B cell (primary cell): ENCODE data around the gene ULBP2. TPM values are rescaled to one million over a fixed set of nuclear protein-coding genes. Genes with fewer than 3 reads are reported as not detected.
"Not testable (repeated sequence)": the region's sequence is repeated elsewhere in the genome, so short reads cannot be mapped to it uniquely, and the experiment has no call there.

ENCODE experiments used
- ATAC-seq: fragments of 200-7000 bp; cut with Tn5 transposase; one replicate; pipeline ENCODE4 v1.10.0; 2021; ENCODE audit warnings: low read depth, mild to moderate bottlenecking, moderate number of reproducible peaks, moderate library complexity
- CTCF ChIA-PET: fragments of 350-600 bp; sonication (Branson Sonifier 250); formaldehyde crosslinking; loops from one replicate; lab custom pipeline; 2021; ENCODE audit warnings: antibody characterized with exemption, inconsistent platforms; lab: Charles Lee
- POLR2A ChIA-PET: fragments of 350-600 bp; sonication (Branson Sonifier 250); formaldehyde crosslinking; loops from one replicate; lab custom pipeline; 2021; ENCODE audit warnings: antibody characterized with exemption; lab: Charles Lee
- DNase-seq: peaks from one replicate; pipeline ENCODE4 v3.0.0; 2013
- H2AFZ ChIP-seq: 2 replicates; pipeline ENCODE4 v1.6.1; 2012; ENCODE audit warnings: mild to moderate bottlenecking, low read depth, low read length; ENCODE audit not compliant: insufficient read depth, poor library complexity, severe bottlenecking
- H3K27ac ChIP-seq, 2 donors: 1 replicate in 1 of 2; 2 replicates in 1 of 2; pipeline ENCODE4 v1.5.1; 2012 to 2013; ENCODE audit warnings: low read length in 2 of 2, mild to moderate bottlenecking in 2 of 2, moderate library complexity in 1 of 2
- H3K27me3 ChIP-seq, 4 experiments: fragments of 200-600 bp in 1 of 4; sonication (generic) in 1 of 4; replicated peaks in 1 of 4; 1 replicate in 2 of 4; 2 replicates in 2 of 4; pipeline versions ENCODE4 v1.6.1 to v1.7.0; 2013 to 2016; ENCODE audit warnings: low read length in 3 of 4, mild to moderate bottlenecking in 2 of 4, mixed read lengths in 1 of 4, moderate library complexity in 1 of 4; ENCODE audit not compliant: insufficient read depth in 4 of 4, control insufficient read depth in 3 of 4; ENCODE audit errors: control extremely low read depth in 1 of 4
- H3K36me3 ChIP-seq, 2 experiments: replicated peaks in 1 of 2; 1 replicate in 1 of 2; 2 replicates in 1 of 2; pipeline versions ENCODE4 v1.6.1 to v1.7.1; 2013; ENCODE audit warnings: low read length in 1 of 2; ENCODE audit not compliant: insufficient read depth in 2 of 2, control insufficient read depth in 1 of 2; ENCODE audit errors: control extremely low read depth in 1 of 2, extremely low read depth in 1 of 2
- H3K4me1 ChIP-seq, 2 donors: fragments of 200-600 bp in 1 of 2; sonication (generic) in 1 of 2; 1 replicate in 1 of 2; 2 replicates in 1 of 2; pipeline versions ENCODE4 v1.5.1 to v1.6.1; 2013 to 2017; ENCODE audit warnings: low read length in 2 of 2; ENCODE audit not compliant: control insufficient read depth in 2 of 2, insufficient read depth in 2 of 2
- H3K4me2 ChIP-seq: replicated peaks from 2 replicates; pipeline ENCODE3; 2012; ENCODE audit warnings: mild to moderate bottlenecking, low read depth, low read length; ENCODE audit not compliant: poor library complexity, severe bottlenecking
- H3K4me3 ChIP-seq, 5 experiments: fragments of 200-600 bp in 1 of 5; sonication (generic) in 1 of 5; 1 replicate in 3 of 5; 2 replicates in 2 of 5; pipeline versions ENCODE4 v1.5.1 to v1.7.0; 2011 to 2016; ENCODE audit warnings: low read length in 4 of 5, mild to moderate bottlenecking in 4 of 5, low read depth in 2 of 5, control low read depth in 1 of 5, moderate library complexity in 1 of 5; ENCODE audit not compliant: insufficient read depth in 1 of 5; ENCODE audit errors: control extremely low read depth in 1 of 5, extremely low read depth in 1 of 5
- H3K79me2 ChIP-seq: fragments of 200-600 bp; sonication (generic); one replicate; pipeline ENCODE4 v1.6.0; 2016; ENCODE audit warnings: low read length; ENCODE audit not compliant: control insufficient read depth, insufficient read depth
- H3K9ac ChIP-seq: fragments of 200-600 bp; sonication (generic); 2 replicates; pipeline ENCODE4 v1.6.1; 2017; ENCODE audit warnings: mild to moderate bottlenecking, low read length, moderate library complexity
- H3K9me3 ChIP-seq, 3 donors: one replicate each; pipeline versions ENCODE4 v1.6.1 to v1.7.1; 2013; ENCODE audit warnings: low read length in 2 of 3; ENCODE audit not compliant: control insufficient read depth in 2 of 3, insufficient read depth in 1 of 3; ENCODE audit errors: control extremely low read depth in 1 of 3
- H4K20me1 ChIP-seq: 2 replicates; pipeline ENCODE4 v1.6.0; 2012; ENCODE audit warnings: mild to moderate bottlenecking, low read length; ENCODE audit not compliant: insufficient read depth, control insufficient read depth, poor library complexity, severe bottlenecking
- H3K27ac Mint-ChIP-seq: one replicate; pipeline ENCODE4 v1.8.0; 2021; ENCODE audit warnings: mixed read lengths
- H3K27me3 Mint-ChIP-seq: one replicate; pipeline ENCODE4 v1.8.0; 2021; ENCODE audit warnings: mixed read lengths
- H3K4me1 Mint-ChIP-seq: one replicate; pipeline ENCODE4 v1.8.0; 2021; ENCODE audit warnings: mixed read lengths
- H3K4me3 Mint-ChIP-seq: one replicate; pipeline ENCODE4 v1.8.0; 2021; ENCODE audit warnings: mixed read lengths
- H3K9me3 Mint-ChIP-seq: one replicate; pipeline ENCODE4 v1.8.0; 2022; ENCODE audit warnings: mixed read lengths; ENCODE audit not compliant: insufficient read depth
- EZH2 ChIP-seq: IDR thresholded peaks from 2 replicates; pipeline ENCODE4 v1.6.1; 2012; ENCODE audit warnings: borderline replicate concordance, low read depth, mild to moderate bottlenecking, moderate library complexity, low read length; ENCODE audit not compliant: insufficient read depth, poor library complexity, severe bottlenecking
- WGBS: methylation state at CpG from one replicate; pipeline ENCODE4 v1.1.5; 2013; ENCODE audit warnings: missing lambda C conversion rate; ENCODE audit not compliant: insufficient coverage; 5-methylcytosine and 5-hydroxymethylcytosine counted together
- intact Hi-C: fragments of 100-400 bp; cut with micrococcal nuclease; formaldehyde crosslinking; loops from one replicate; pipeline ENCODE4 v1.10.0; 2022
- polyA plus RNA-seq: library from polyadenylated mRNA; depleted of rRNA; stranded (reverse); fragments of >200 nt; gene quantifications from 2 replicates; pipeline ENCODE4 v1.2.3, GENCODE V29; 2012
- total RNA-seq, 2 donors: library from RNA; stranded (reverse); fragments of 120-200 nt in 1 of 2; gene quantifications; 1 replicate in 1 of 2; 2 replicates in 1 of 2; pipeline versions ENCODE4 v1.2.3 to v1.2.4, GENCODE V29; 2013 to 2022

Gene ULBP2
- total and polyA plus RNA-seq, 2 donors (not counting 1 experiment from before 2014, with no cell fraction given): 0.31 TPM; not detected in 1

DNA sequence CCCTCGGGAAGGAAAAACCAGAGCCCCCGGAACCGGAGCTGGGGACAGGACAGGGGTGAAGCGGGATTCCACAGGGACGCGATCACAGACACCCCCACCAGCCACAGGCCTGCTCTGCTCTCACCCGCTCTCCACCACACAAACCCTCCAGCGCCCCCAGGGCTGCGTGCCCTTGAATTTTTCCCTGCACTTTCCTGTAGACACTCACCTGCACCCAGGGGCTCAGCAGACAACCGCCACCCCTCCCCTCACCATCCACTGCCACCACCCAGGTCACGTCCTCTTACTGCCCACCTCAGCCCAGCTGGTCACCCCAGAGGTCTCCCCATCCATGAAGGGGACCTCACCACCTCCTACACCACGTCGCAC, 631 bp downstream of the ULBP2 start:
- Histone ChIP-seq H3K27me3 (peaks cover 2 to 56% (median 35%) of the 10 kb centered on the region in 4 experiments), H3K79me2 (no peaks in the 10 kb centered on the region), H3K4me1 (peaks cover 43 to 44% of the 10 kb centered on the region in 2 donors), H3K9me3 (peaks cover 0 to 33% (median 0%) of the 10 kb centered on the region in 3 donors), H4K20me1 (no peaks in the 10 kb centered on the region), H3K4me2 (peak overlapping the region; percentile 98), H3K36me3 (no peaks in the 10 kb centered on the region), H3K9ac (peak overlapping the region; percentile 74), H2AFZ (peak overlapping the region; percentile 72), H3K27ac (no peak overlapping the region), H3K4me3 (peak overlapping the region in 4 of 5 experiments; percentile 38 to 72 (median 52))
- Mint-ChIP-seq H3K4me3 (peak overlapping the region; percentile 95), H3K4me1 (peaks cover 41% of the 10 kb centered on the region), H3K27ac (peak overlapping the region; percentile 69), H3K9me3 (no peaks in the 10 kb centered on the region), H3K27me3 (peaks cover 50% of the 10 kb centered on the region)
- WGBS: 16% methylated on average over 10 of the region's 13 CpGs
- no peak for ATAC-seq
- ChIA-PET CTCF (no interaction called here), POLR2A (no interaction called here)
- no peak for TF ChIP-seq EZH2
- intact Hi-C loops: no loop called here
- DNase-seq: no peak

DNA sequence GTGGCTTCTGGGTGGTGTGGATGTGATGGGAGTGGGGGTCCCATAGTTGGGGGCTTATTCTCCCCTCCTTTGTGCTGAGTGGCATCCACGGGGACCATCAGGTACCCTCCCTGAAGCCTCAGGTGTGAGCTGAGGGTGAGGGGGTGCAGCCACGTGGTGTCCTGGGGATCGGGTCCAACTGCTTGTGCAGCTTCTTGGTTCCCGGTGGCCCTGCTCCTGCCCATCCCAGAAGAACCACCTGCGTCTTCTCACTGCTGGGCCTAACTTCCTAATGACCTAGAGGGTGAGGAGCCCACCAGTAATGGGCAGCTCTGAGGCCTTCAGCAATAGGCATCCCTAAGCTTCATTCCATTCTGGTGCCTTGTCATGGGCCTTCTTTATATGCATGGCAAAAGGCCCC, 1.5 kb downstream of the ULBP2 start:
- H3K27ac ChIP-seq, DNase-seq, H3K79me2 ChIP-seq, H3K36me3 ChIP-seq, H2AFZ ChIP-seq, H3K4me2 ChIP-seq, H3K9me3 Mint-ChIP-seq, CTCF ChIA-PET, intact Hi-C loops, POLR2A ChIA-PET, H3K4me3 ChIP-seq, ATAC-seq, H4K20me1 ChIP-seq, H3K9ac ChIP-seq: not testable (repeated sequence)
- H3K4me3 Mint-ChIP-seq: peak overlapping the region; percentile 95
- H3K27ac Mint-ChIP-seq: peak overlapping the region; percentile 20
- H3K4me1 ChIP-seq: peaks cover 38 to 39% of the 10 kb centered on the region in 2 donors
- H3K27me3 Mint-ChIP-seq: peaks cover 54% of the 10 kb centered on the region
- H3K4me1 Mint-ChIP-seq: peaks cover 35% of the 10 kb centered on the region
- 65% methylated on average over 4 of the region's 5 CpGs for WGBS
- H3K9me3 ChIP-seq: peaks cover 0 to 29% (median 0%) of the 10 kb centered on the region in 3 donors
- H3K27me3 ChIP-seq: peaks cover 2 to 55% (median 32%) of the 10 kb centered on the region in 4 experiments

DNA sequence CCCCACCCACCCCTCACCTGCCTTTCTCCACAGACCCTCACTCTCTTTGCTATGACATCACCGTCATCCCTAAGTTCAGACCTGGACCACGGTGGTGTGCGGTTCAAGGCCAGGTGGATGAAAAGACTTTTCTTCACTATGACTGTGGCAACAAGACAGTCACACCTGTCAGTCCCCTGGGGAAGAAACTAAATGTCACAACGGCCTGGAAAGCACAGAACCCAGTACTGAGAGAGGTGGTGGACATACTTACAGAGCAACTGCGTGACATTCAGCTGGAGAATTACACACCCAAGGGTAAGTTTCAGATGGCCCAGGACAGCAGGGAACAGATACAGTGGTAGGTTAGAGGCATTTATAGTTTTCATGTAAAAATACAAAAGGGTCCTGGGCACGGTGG, 3.5 kb downstream of the ULBP2 start:
- H3K4me3 ChIP-seq, H3K36me3 ChIP-seq, H3K9ac ChIP-seq, H3K4me3 Mint-ChIP-seq, H2AFZ ChIP-seq, CTCF ChIA-PET, DNase-seq, POLR2A ChIA-PET, H3K9me3 Mint-ChIP-seq, H3K79me2 ChIP-seq, H3K4me2 ChIP-seq, H3K27ac Mint-ChIP-seq, ATAC-seq, intact Hi-C loops, H4K20me1 ChIP-seq, H3K27ac ChIP-seq: not testable (repeated sequence)
- Mint-ChIP-seq H3K27me3 (peaks cover 57% of the 10 kb centered on the region), H3K4me1 (peaks cover 18% of the 10 kb centered on the region)
- H3K27me3 ChIP-seq: peaks cover 0 to 41% (median 20%) of the 10 kb centered on the region in 4 experiments
- H3K4me1 ChIP-seq: peaks cover 21 to 23% of the 10 kb centered on the region in 2 donors
- H3K9me3 ChIP-seq: peaks cover 0 to 15% (median 0%) of the 10 kb centered on the region in 3 donors
- no CpG with 5 or more reads among the region's 6 CpGs for WGBS

GRCh38 chr6:149946631-149947030, 4.8 kb downstream of the ULBP2 start:
- H3K4me1 ChIP-seq, ATAC-seq, H3K9ac ChIP-seq, H3K9me3 Mint-ChIP-seq, H2AFZ ChIP-seq, intact Hi-C loops, DNase-seq, H3K79me2 ChIP-seq, H4K20me1 ChIP-seq, H3K9me3 ChIP-seq, H3K36me3 ChIP-seq, H3K4me3 ChIP-seq, H3K4me2 ChIP-seq, POLR2A ChIA-PET, H3K27ac ChIP-seq, H3K4me1 Mint-ChIP-seq, CTCF ChIA-PET, H3K27ac Mint-ChIP-seq, H3K4me3 Mint-ChIP-seq: not testable (repeated sequence)
- H3K27me3 Mint-ChIP-seq: peaks cover 62% of the 10 kb centered on the region
- 71% methylated on average over 6 of the region's 7 CpGs for WGBS
- peaks cover 0 to 41% (median 18%) of the 10 kb centered on the region in 4 experiments for H3K27me3 ChIP-seq
